ENCODE results near the gene SNX27. TPM values are rescaled to one million over a fixed set of nuclear protein-coding genes. Genes with fewer than 3 reads are reported as not detected.
"Not testable (repeated sequence)": the region's sequence is repeated elsewhere in the genome, so short reads cannot be mapped to it uniquely, and the experiment has no call there.

SNX27 gene
- total and polyA plus RNA-seq, 4 donors, result 4.3 to 19.7 (median 10.5) TPM

DNA sequence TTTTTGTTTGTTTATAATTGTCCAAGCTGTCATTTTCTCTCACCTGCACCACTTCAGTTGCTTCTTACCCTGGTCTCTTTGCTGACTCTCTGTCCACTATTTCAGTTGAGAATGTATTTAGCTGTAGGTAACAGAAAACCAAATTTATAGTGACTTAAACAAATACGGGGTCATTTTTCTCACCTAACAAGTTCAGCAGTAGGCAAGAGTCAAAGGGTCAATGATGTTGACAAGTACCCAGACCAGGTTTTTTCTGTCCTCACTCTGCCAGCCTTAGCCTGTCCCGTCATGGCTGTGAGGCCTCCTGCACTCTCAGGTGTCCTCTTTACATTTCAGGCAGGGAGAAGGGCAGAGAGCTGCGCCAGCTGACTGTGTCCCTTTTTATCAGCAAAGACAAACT is 121.3 kb downstream of the SNX27 start:
- no peak for DNase-seq (ENCODE audit: low spot score)
- WGBS, result 72% methylated on average over 3 of the region's 3 CpGs
- TF ChIP-seq HNF4A (conservative IDR thresholded peaks at IDR 0.05) (no peak), HNF4G (IDR thresholded peaks at IDR 0.05) (no peak), MAX (IDR thresholded peaks at IDR 0.05) (no peak), GABPA (IDR thresholded peaks at IDR 0.05 in 1 of 2, conservative IDR thresholded peaks at IDR 0.05 in 1 of 2) (no peak), RAD21 (IDR thresholded peaks at IDR 0.05) (no peak), FOXA1 (IDR thresholded peaks at IDR 0.05) (no peak), TAF1 (conservative IDR thresholded peaks at IDR 0.05) (no peak), CTCF (IDR thresholded peaks at IDR 0.05; ENCODE audit: low read depth, low read length, missing input control) (no peak), RXRA (IDR thresholded peaks at IDR 0.05) (no peak), SP1 (IDR thresholded peaks at IDR 0.05) (no peak), YY1 (IDR thresholded peaks at IDR 0.05) (no peak), NR2F2 (IDR thresholded peaks at IDR 0.05) (no peak), EGR1 (IDR thresholded peaks at IDR 0.05; ENCODE audit: low read depth in 2 of 2) (no peak), JUND (IDR thresholded peaks at IDR 0.05) (no peak), FOXA2 (IDR thresholded peaks at IDR 0.05) (no peak), ATF3 (IDR thresholded peaks at IDR 0.05) (no peak)
- TF ChIP-seq, protein P1, sequence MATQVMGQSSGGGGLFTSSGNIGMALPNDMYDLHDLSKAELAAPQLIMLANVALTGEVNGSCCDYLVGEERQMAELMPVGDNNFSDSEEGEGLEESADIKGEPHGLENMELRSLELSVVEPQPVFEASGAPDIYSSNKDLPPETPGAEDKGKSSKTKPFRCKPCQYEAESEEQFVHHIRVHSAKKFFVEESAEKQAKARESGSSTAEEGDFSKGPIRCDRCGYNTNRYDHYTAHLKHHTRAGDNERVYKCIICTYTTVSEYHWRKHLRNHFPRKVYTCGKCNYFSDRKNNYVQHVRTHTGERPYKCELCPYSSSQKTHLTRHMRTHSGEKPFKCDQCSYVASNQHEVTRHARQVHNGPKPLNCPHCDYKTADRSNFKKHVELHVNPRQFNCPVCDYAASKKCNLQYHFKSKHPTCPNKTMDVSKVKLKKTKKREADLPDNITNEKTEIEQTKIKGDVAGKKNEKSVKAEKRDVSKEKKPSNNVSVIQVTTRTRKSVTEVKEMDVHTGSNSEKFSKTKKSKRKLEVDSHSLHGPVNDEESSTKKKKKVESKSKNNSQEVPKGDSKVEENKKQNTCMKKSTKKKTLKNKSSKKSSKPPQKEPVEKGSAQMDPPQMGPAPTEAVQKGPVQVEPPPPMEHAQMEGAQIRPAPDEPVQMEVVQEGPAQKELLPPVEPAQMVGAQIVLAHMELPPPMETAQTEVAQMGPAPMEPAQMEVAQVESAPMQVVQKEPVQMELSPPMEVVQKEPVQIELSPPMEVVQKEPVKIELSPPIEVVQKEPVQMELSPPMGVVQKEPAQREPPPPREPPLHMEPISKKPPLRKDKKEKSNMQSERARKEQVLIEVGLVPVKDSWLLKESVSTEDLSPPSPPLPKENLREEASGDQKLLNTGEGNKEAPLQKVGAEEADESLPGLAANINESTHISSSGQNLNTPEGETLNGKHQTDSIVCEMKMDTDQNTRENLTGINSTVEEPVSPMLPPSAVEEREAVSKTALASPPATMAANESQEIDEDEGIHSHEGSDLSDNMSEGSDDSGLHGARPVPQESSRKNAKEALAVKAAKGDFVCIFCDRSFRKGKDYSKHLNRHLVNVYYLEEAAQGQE (IDR thresholded peaks at IDR 0.05), result no peak
- TF ChIP-seq, protein P2, sequence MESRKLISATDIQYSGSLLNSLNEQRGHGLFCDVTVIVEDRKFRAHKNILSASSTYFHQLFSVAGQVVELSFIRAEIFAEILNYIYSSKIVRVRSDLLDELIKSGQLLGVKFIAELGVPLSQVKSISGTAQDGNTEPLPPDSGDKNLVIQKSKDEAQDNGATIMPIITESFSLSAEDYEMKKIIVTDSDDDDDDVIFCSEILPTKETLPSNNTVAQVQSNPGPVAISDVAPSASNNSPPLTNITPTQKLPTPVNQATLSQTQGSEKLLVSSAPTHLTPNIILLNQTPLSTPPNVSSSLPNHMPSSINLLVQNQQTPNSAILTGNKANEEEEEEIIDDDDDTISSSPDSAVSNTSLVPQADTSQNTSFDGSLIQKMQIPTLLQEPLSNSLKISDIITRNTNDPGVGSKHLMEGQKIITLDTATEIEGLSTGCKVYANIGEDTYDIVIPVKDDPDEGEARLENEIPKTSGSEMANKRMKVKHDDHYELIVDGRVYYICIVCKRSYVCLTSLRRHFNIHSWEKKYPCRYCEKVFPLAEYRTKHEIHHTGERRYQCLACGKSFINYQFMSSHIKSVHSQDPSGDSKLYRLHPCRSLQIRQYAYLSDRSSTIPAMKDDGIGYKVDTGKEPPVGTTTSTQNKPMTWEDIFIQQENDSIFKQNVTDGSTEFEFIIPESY (IDR thresholded peaks at IDR 0.05), result no peak

DNA sequence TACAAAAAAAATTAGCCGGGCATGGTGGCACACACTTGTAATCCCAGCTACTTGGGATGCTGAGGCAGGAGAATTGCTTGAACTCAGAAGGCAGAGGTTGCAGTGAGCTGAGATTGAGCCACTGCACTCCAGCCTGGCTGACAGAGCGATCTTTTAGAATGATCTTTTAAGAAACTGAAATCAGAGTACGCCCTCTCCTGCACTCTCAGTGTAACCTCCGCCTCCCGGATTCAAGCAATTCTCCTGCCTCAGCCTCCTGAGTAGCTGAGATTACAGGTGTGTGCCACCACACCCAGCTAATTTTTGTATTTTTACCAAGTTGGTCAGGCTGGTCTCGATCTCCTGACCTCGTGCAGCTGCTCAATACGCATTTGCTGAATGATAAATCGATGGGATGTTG is 122.1 kb downstream of the SNX27 start:
- H3K4me1 ChIP-seq (ENCODE audit: control insufficient read depth in 4 of 4, insufficient read depth in 4 of 4, low read length in 3 of 4), result peaks cover 0 to 16% (median 3%) of the 10 kb centered on the region in 4 donors
- not testable (repeated sequence) for H3K9me3 ChIP-seq (ENCODE audit: control insufficient read depth in 4 of 4, low read length in 3 of 4); H3K4me3 ChIP-seq (ENCODE audit: low read depth in 1 of 3, low read length in 3 of 3); H3K27me3 ChIP-seq (ENCODE audit: control insufficient read depth in 4 of 4, insufficient read depth in 4 of 4, low read length in 3 of 4); DNase-seq (ENCODE audit: low spot score); H3K27ac ChIP-seq (ENCODE audit: low read depth in 1 of 2, low read length in 2 of 2); H3K9ac ChIP-seq (ENCODE audit: low read depth in 1 of 2, low read length in 2 of 2); H3K36me3 ChIP-seq (ENCODE audit: control insufficient read depth in 4 of 4, insufficient read depth in 3 of 4, low read depth in 1 of 4, low read length in 3 of 4)
- 92% methylated on average over 9 of the region's 9 CpGs for WGBS

More for the DNA sequence above, 121.3 kb downstream of the SNX27 start:
- peaks cover 0 to 4% (median 0%) of the 10 kb centered on the region in 4 donors for H3K9me3 ChIP-seq (ENCODE audit: control insufficient read depth in 4 of 4, low read length in 3 of 4)
- H3K9ac ChIP-seq (ENCODE audit: low read depth in 1 of 2, low read length in 2 of 2), result no peak overlapping the region
- no peaks in the 10 kb centered on the region for H3K36me3 ChIP-seq (ENCODE audit: control insufficient read depth in 4 of 4, insufficient read depth in 3 of 4, low read depth in 1 of 4, low read length in 3 of 4)
- H3K4me3 ChIP-seq (ENCODE audit: low read depth in 1 of 3, low read length in 3 of 3), result no peak overlapping the region
- H3K27me3 ChIP-seq (ENCODE audit: control insufficient read depth in 4 of 4, insufficient read depth in 4 of 4, low read length in 3 of 4), result no peaks in the 10 kb centered on the region
- H3K27ac ChIP-seq (ENCODE audit: low read depth in 1 of 2, low read length in 2 of 2), result no peak overlapping the region
- peaks cover 0 to 11% (median under 1%) of the 10 kb centered on the region in 4 donors for H3K4me1 ChIP-seq (ENCODE audit: control insufficient read depth in 4 of 4, insufficient read depth in 4 of 4, low read length in 3 of 4)
